HEK293T (cell line): ENCODE measurements around the gene PRSS27.

Experiments used
- ARNT ChIP-seq: fragments of 450-650 bp; IDR thresholded peaks from 2 replicates; pipeline ENCODE4 v1.6.1; 2017; ENCODE audit warnings: mild to moderate bottlenecking
- PKNOX1 ChIP-seq: fragments of 450-650 bp; IDR thresholded peaks from 2 replicates; pipeline ENCODE4 v1.6.1; 2016

DNA sequence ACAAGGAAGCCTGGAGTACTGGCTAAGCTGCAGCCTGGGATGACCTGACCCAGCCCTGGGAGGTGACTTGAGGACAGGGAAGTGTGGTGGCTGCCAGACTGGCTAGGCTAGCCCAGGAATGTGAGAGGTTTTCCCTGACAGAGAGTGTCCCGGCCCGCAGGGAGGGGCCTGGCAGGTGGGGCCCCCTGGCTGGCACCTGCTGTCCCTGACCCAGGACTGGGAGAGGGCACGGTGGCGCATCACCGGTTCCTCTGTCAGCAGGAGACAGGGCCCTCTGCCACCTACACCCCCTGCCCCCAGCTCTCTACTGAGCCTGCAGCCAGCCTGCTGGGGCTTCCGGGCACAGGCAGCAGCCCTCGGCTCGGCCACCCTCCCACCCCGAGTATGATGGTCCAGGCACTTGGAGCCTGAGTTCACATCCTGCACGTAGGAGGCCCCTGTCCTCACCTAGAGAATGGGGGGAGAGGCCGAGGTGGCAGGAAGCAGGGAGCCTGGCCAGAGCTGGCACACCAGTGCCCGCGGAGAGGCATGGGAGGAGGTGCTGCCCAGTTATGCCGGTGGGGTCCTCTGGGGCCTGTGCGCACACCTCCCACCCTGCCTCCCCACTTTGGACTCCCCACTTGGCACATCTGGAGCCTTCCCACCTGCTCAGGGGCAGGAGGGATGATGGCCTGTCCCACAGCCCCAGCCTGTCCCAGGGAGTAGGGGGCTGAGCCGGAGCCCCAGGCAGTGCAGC is 528 bp downstream of the PRSS27 start:
- TF ChIP-seq ARNT = no peak
- TF ChIP-seq PKNOX1 = no peak
